Immature natural killer cell (primary cell): ENCODE results near the gene ARHGAP8. TPM values are rescaled to one million over a fixed set of nuclear protein-coding genes. Genes with fewer than 3 reads are reported as not detected.
A peak's percentile ranks its signal among the peaks of the same experiment; 100 is the strongest.

ENCODE experiments used
- DNase-seq, 3 donors: peaks; one replicate each; pipeline ENCODE4 v3.0.0; 2022; ENCODE audit warnings: mixed read lengths in 1 of 3
- H3K27ac Mint-ChIP-seq, 6 donors: one replicate each; pipeline ENCODE4 v1.8.0; 2020; ENCODE audit warnings: mixed read lengths in 6 of 6, mild to moderate bottlenecking in 5 of 6, inconsistent platforms in 4 of 6, moderate library complexity in 3 of 6
- H3K27me3 Mint-ChIP-seq, 3 donors: one replicate each; pipeline ENCODE4 v1.8.0; 2020 to 2021; ENCODE audit warnings: low read depth in 3 of 3, mild to moderate bottlenecking in 3 of 3, mixed read lengths in 3 of 3, moderate library complexity in 3 of 3, inconsistent platforms in 1 of 3
- H3K36me3 Mint-ChIP-seq, 3 donors: one replicate each; pipeline ENCODE4 v1.8.0; 2020; ENCODE audit warnings: mixed read lengths in 3 of 3, inconsistent platforms in 2 of 3, mild to moderate bottlenecking in 2 of 3
- H3K4me1 Mint-ChIP-seq, 2 donors: one replicate each; pipeline ENCODE4 v1.8.0; 2020; ENCODE audit warnings: inconsistent platforms in 2 of 2, mild to moderate bottlenecking in 2 of 2, mixed read lengths in 2 of 2, moderate library complexity in 1 of 2
- H3K4me3 Mint-ChIP-seq, 5 donors: one replicate each; pipeline ENCODE4 v1.8.0; 2020; ENCODE audit warnings: mild to moderate bottlenecking in 5 of 5, mixed read lengths in 5 of 5, inconsistent platforms in 3 of 5, moderate library complexity in 3 of 5
- H3K9me3 Mint-ChIP-seq, 6 donors: one replicate each; pipeline ENCODE4 v1.8.0; 2020; ENCODE audit warnings: mild to moderate bottlenecking in 6 of 6, mixed read lengths in 6 of 6, inconsistent platforms in 4 of 6, moderate library complexity in 3 of 6
- polyA plus RNA-seq, 3 donors: library from polyadenylated mRNA; unstranded; fragments of 300-500 nt; fragmentation: Illumina TruSeq; gene quantifications; one replicate each; pipeline ENCODE4 v1.2.3, GENCODE V29; 2021

ARHGAP8 gene
- polyA plus RNA-seq = 1 to 10 TPM in 1 of 3 donors, under 1 TPM in 1, not detected in 1; 0.60 to 2.0 TPM

- H3K36me3 Mint-ChIP-seq = no peaks in the 10 kb centered on the region
- H3K4me1 Mint-ChIP-seq = peaks cover 0 to 7% of the 10 kb centered on the region in 2 donors
- DNase-seq = no peak
- peaks cover 13 to 50% (median 14%) of the 10 kb centered on the region in 3 donors for H3K27me3 Mint-ChIP-seq
- no peak within 1 kb of the TSS for H3K27ac Mint-ChIP-seq
- peaks cover 0 to 8% (median 0%) of the 10 kb centered on the region in 6 donors for H3K9me3 Mint-ChIP-seq
- peak within 1 kb of the TSS; percentile 51 to 82 (median 63) for H3K4me3 Mint-ChIP-seq
These were observed at the start of gene ARHGAP8 for GRCh38 chr22:44752285-44753188. TSS of gene ARHGAP8 (plus strand) at chr22:44752575. CDS start at chr22:44786528, 33,953 bp downstream.

GRCh38 chr22:44703255-44703870 lies 49.0 kb upstream of the ARHGAP8 start:
- Mint-ChIP-seq H3K4me3 (peak overlapping the region; percentile 78 to 86 (median 83)), H3K36me3 (peaks cover 0 to 6% (median 4%) of the 10 kb centered on the region in 3 donors), H3K27me3 (peaks cover 0 to 7% (median 2%) of the 10 kb centered on the region in 3 donors), H3K4me1 (peaks cover 57 to 66% of the 10 kb centered on the region in 2 donors), H3K27ac (peak overlapping the region in 2 of 6 donors; percentile 67 to 76), H3K9me3 (no peaks in the 10 kb centered on the region)
- DNase-seq = no peak

- Mint-ChIP-seq H3K36me3 (peaks cover 0 to 6% (median 4%) of the 10 kb centered on the region in 3 donors), H3K9me3 (peaks cover 0 to 1% (median 0%) of the 10 kb centered on the region in 6 donors), H3K27ac (peak overlapping the region in 2 of 6 donors; percentile 26 to 76), H3K27me3 (peaks cover 0 to 10% (median 5%) of the 10 kb centered on the region in 3 donors), H3K4me3 (peak overlapping the region; percentile 78 to 86 (median 83)), H3K4me1 (peaks cover 57 to 65% of the 10 kb centered on the region in 2 donors)
- DNase-seq = no peak
These were observed 48.0 kb upstream of the ARHGAP8 start for GRCh38 chr22:44704159-44705021.

GRCh38 chr22:44705022-44705297 lies 47.4 kb upstream of the ARHGAP8 start:
- Mint-ChIP-seq H3K27ac (peak overlapping the region in 1 of 6 donors; percentile 34), H3K4me1 (peaks cover 60 to 65% of the 10 kb centered on the region in 2 donors)

GRCh38 chr22:44706488-44706887 lies 45.9 kb upstream of the ARHGAP8 start:
- H3K27ac Mint-ChIP-seq = no peak overlapping the region
- peaks cover 0 to 1% (median 0%) of the 10 kb centered on the region in 6 donors for H3K9me3 Mint-ChIP-seq
- H3K36me3 Mint-ChIP-seq = peaks cover 0 to 6% (median 4%) of the 10 kb centered on the region in 3 donors
- peaks cover 9 to 26% (median 14%) of the 10 kb centered on the region in 3 donors for H3K27me3 Mint-ChIP-seq
- peak overlapping the region in 1 of 5 donors; percentile 15 for H3K4me3 Mint-ChIP-seq
- no peak for DNase-seq
- H3K4me1 Mint-ChIP-seq = peaks cover 66 to 74% of the 10 kb centered on the region in 2 donors

More at GRCh38 chr22:44705022-44705297, 47.4 kb upstream of the ARHGAP8 start:
- Mint-ChIP-seq H3K36me3 (peaks cover 0 to 6% (median 4%) of the 10 kb centered on the region in 3 donors), H3K27me3 (peaks cover 0 to 15% (median 10%) of the 10 kb centered on the region in 3 donors), H3K9me3 (peaks cover 0 to 1% (median 0%) of the 10 kb centered on the region in 6 donors), H3K4me3 (peak overlapping the region in 4 of 5 donors; percentile 43 to 76 (median 50))
- DNase-seq = no peak

GRCh38 chr22:44707178-44707577 lies 45.2 kb upstream of the ARHGAP8 start:
- Mint-ChIP-seq H3K27ac (peak overlapping the region in 1 of 6 donors; percentile 73), H3K9me3 (peaks cover 0 to 1% (median 0%) of the 10 kb centered on the region in 6 donors), H3K27me3 (peaks cover 9 to 22% (median 12%) of the 10 kb centered on the region in 3 donors), H3K36me3 (peaks cover 0 to 6% (median 4%) of the 10 kb centered on the region in 3 donors), H3K4me1 (peaks cover 69 to 78% of the 10 kb centered on the region in 2 donors), H3K4me3 (no peak overlapping the region)
- DNase-seq = no peak

GRCh38 chr22:44707752-44708151 lies 44.6 kb upstream of the ARHGAP8 start:
- peaks cover 0 to 1% (median 0%) of the 10 kb centered on the region in 6 donors for H3K9me3 Mint-ChIP-seq
- DNase-seq = no peak
- H3K4me3 Mint-ChIP-seq = peak overlapping the region in 3 of 5 donors; percentile 34 to 58 (median 48)
- peaks cover 0 to 6% (median 4%) of the 10 kb centered on the region in 3 donors for H3K36me3 Mint-ChIP-seq
- H3K4me1 Mint-ChIP-seq = peaks cover 75 to 83% of the 10 kb centered on the region in 2 donors
- H3K27me3 Mint-ChIP-seq = peaks cover 9 to 22% (median 12%) of the 10 kb centered on the region in 3 donors
- peak overlapping the region in 5 of 6 donors; percentile 40 to 76 (median 53) for H3K27ac Mint-ChIP-seq

GRCh38 chr22:44709881-44710392 lies 42.4 kb upstream of the ARHGAP8 start:
- H3K9me3 Mint-ChIP-seq = peaks cover 0 to 1% (median 0%) of the 10 kb centered on the region in 6 donors
- peaks cover 0 to 4% (median 4%) of the 10 kb centered on the region in 3 donors for H3K36me3 Mint-ChIP-seq
- peak overlapping the region; percentile 71 to 88 (median 85) for H3K4me3 Mint-ChIP-seq
- H3K27me3 Mint-ChIP-seq = peaks cover 9 to 22% (median 12%) of the 10 kb centered on the region in 3 donors
- H3K27ac Mint-ChIP-seq = peak overlapping the region; percentile 83 to 98 (median 95)
- peak; percentile 86 to 90 (median 89) for DNase-seq
- H3K4me1 Mint-ChIP-seq = peaks cover 74 to 80% of the 10 kb centered on the region in 2 donors

- DNase-seq = peak; percentile 70 to 76 (median 74)
- Mint-ChIP-seq H3K27me3 (peaks cover 9 to 22% (median 12%) of the 10 kb centered on the region in 3 donors), H3K36me3 (no peaks in the 10 kb centered on the region), H3K4me3 (peak overlapping the region; percentile 71 to 88 (median 85)), H3K27ac (peak overlapping the region; percentile 83 to 98 (median 95)), H3K4me1 (peaks cover 72 to 76% of the 10 kb centered on the region in 2 donors), H3K9me3 (peaks cover 0 to 1% (median 0%) of the 10 kb centered on the region in 6 donors)
These were observed 41.7 kb upstream of the ARHGAP8 start for GRCh38 chr22:44710474-44711240.

GRCh38 chr22:44711241-44711560 lies 41.2 kb upstream of the ARHGAP8 start:
- Mint-ChIP-seq H3K27ac (peak overlapping the region; percentile 83 to 98 (median 95)), H3K36me3 (no peaks in the 10 kb centered on the region), H3K4me3 (peak overlapping the region; percentile 71 to 88 (median 85)), H3K4me1 (peaks cover 68 to 76% of the 10 kb centered on the region in 2 donors), H3K9me3 (peaks cover 0 to 1% (median 0%) of the 10 kb centered on the region in 6 donors), H3K27me3 (peaks cover 9 to 22% (median 12%) of the 10 kb centered on the region in 3 donors)
- DNase-seq = no peak

GRCh38 chr22:44711690-44712555 lies 40.5 kb upstream of the ARHGAP8 start:
- Mint-ChIP-seq H3K36me3 (no peaks in the 10 kb centered on the region), H3K4me1 (peaks cover 65 to 77% of the 10 kb centered on the region in 2 donors), H3K27ac (peak overlapping the region; percentile 83 to 98 (median 95)), H3K4me3 (peak overlapping the region in 3 of 5 donors; percentile 79 to 88 (median 85)), H3K9me3 (peaks cover 0 to 1% (median 0%) of the 10 kb centered on the region in 6 donors), H3K27me3 (peaks cover 9 to 22% (median 12%) of the 10 kb centered on the region in 3 donors)
- DNase-seq = no peak
